SH-SY5Y (cell line): ENCODE measurements around the gene SYP.

ENCODE experiments used
- GATA2 ChIP-seq: IDR thresholded peaks from 2 replicates; pipeline ENCODE4 v1.6.1; 2011; ENCODE audit warnings: mild to moderate bottlenecking, low read depth, low read length
- GATA3 ChIP-seq: IDR thresholded peaks from 2 replicates; pipeline ENCODE4 v1.6.1; 2011; ENCODE audit warnings: low read depth, mild to moderate bottlenecking, low read length, moderate library complexity

DNA sequence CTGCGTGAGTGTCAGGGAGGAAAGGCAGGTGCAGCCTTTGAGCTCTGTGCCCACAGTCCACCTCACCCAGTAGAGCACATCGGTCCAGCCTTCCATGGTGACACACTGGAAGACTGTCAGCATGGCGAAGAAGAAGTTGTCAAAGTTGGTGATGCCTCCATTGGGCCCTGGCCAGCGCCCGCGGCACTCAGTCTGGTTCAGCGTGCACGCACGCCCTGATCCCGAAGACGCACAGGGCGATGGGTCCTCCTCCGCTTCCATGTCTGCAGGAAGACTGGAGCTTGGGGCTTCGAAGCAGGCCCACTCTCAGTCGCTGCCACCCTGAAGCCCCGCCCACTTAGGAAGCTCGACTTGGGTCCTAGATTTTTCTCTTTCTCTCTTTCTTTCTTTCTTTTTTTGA lies 28.2 kb upstream of the SYP start:
- TF ChIP-seq GATA2 (no peak), GATA3 (no peak)
